Measurements from ENCODE around the gene HSD11B1L. TPM values are rescaled to one million over a fixed set of nuclear protein-coding genes. Genes with fewer than 3 reads are reported as not detected.
"Not testable (repeated sequence)": the region's sequence is repeated elsewhere in the genome, so short reads cannot be mapped to it uniquely, and the experiment has no call there.

HSD11B1L gene
- total RNA-seq, 1 donor from 2014 or later: 11.8 TPM

DNA sequence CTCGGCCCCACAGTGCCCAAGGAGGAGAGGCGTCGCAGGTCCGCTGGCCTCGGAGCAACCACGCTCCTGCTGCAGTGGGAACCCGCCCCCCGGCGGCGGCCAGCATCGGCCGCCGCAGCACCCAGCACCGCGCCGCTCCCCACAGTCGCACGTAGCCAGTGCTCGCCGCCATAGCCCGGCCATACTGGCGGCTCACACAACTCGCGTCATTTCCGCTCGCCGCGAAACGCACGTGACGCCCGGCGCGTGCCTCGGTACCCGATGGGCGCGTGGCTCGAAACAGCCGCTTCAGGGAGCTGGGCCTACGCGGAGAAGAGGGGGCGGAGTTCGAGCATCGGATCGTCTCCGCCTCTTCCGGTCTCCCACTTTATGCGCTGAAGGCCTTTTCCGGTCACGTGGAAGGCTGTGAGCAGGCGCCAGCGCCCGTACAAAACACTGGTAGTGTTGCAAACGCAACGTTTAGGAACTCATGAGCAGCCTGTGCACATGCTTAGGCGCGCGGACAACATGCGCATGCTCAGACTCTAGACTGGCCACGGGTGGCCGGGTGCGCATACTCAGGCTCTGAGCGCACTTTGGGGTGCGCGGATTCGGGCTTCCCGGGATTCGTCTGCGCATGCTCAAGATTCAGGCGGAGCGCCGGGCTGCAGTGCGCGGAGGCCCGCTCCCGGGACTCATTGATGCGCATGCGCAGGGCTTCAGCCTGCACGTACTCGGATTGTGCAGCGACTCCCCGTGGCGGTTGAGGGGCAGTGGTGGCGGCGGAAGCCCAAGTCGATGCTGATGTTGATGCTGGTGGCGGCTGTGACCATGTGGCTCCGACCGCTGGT lies 39.3 kb downstream of the HSD11B1L start, which contains the start of the genes CATSPERD and LONP1:
Gene CATSPERD, plus strand, starts transcription at position 677 of the 830 bp plus-strand sequence. Its CDS starts 101 bp downstream, at position 778.
Gene LONP1, minus strand, starts transcription at position 186 of the 830 bp plus-strand sequence. Its CDS starts 14 bp downstream, at position 172.
- peak; percentile 99 for DNase-seq (ENCODE audit: low spot score)
- peak within 1 kb of the TSS; percentile 95 for H3K4me3 Mint-ChIP-seq (ENCODE audit: unreplicated experiment)
- H3K27me3 Mint-ChIP-seq (ENCODE audit: unreplicated experiment): peaks cover 15% of the 10 kb centered on the region
- peak within 1 kb of the TSS; percentile 92 for H3K27ac Mint-ChIP-seq (ENCODE audit: unreplicated experiment)
- peaks cover 4% of the 10 kb centered on the region for H3K36me3 Mint-ChIP-seq (ENCODE audit: low read depth, unreplicated experiment)
- H3K4me1 Mint-ChIP-seq (ENCODE audit: unreplicated experiment): peaks cover 13% of the 10 kb centered on the region
- peak; percentile 74 for TF ChIP-seq CTCF (IDR thresholded peaks at IDR 0.05; ENCODE audit: unreplicated experiment)
- H3K9me3 Mint-ChIP-seq (ENCODE audit: unreplicated experiment): no peaks in the 10 kb centered on the region

DNA sequence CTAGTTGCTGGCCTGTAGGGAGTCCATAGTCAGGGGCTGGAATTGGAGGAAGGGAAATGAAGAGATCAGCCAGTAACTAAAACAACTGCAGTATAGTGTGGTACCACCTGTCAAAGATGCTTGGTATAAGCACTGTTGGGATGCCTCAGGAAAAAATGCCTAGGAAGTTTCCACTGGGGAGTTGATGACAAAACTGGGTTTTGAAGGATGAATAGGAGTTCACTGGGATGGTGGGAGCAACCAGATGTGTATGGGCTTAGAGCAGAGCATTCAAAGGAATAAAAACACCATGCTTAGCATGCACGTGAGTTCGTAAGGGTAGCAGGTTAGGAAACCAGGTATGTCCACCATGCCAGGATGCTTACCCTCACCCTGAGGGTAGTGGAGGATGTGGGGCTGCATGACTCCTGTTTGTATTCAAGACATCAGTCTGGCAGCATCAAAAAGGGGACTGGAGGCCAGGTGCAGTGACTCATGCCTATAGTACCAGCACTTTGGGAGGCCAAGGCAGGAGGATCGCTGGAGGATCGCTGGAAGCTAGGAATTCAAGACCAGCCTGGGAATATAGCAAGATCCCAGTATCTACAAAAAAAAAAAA lies 46.7 kb downstream of the HSD11B1L start:
- H3K36me3 Mint-ChIP-seq (ENCODE audit: low read depth, unreplicated experiment): no peaks in the 10 kb centered on the region
- TF ChIP-seq CTCF (IDR thresholded peaks at IDR 0.05; ENCODE audit: unreplicated experiment): no peak
- no peak overlapping the region for H3K4me3 Mint-ChIP-seq (ENCODE audit: unreplicated experiment)
- no peaks in the 10 kb centered on the region for H3K4me1 Mint-ChIP-seq (ENCODE audit: unreplicated experiment)
- H3K9me3 Mint-ChIP-seq (ENCODE audit: unreplicated experiment): no peaks in the 10 kb centered on the region
- no peak overlapping the region for H3K27ac Mint-ChIP-seq (ENCODE audit: unreplicated experiment)
- H3K27me3 Mint-ChIP-seq (ENCODE audit: unreplicated experiment): no peaks in the 10 kb centered on the region
- DNase-seq (ENCODE audit: low spot score): no peak

- not testable (repeated sequence) for H3K36me3 Mint-ChIP-seq (ENCODE audit: low read depth, unreplicated experiment); H3K27me3 Mint-ChIP-seq (ENCODE audit: unreplicated experiment); H3K9me3 Mint-ChIP-seq (ENCODE audit: unreplicated experiment); H3K4me1 Mint-ChIP-seq (ENCODE audit: unreplicated experiment); H3K27ac Mint-ChIP-seq (ENCODE audit: unreplicated experiment); DNase-seq (ENCODE audit: low spot score); H3K4me3 Mint-ChIP-seq (ENCODE audit: unreplicated experiment)
Observed at GRCh38 chr19:5733172-5733571, 52.3 kb downstream of the HSD11B1L start.

Other genes with a start within 250 kb of the HSD11B1L start
- not detected for gene ZNRF4, start 225.6 kb upstream of the HSD11B1L start, total RNA-seq (ENCODE audit: unreplicated experiment)
- gene TINCR, start 113.1 kb upstream of the HSD11B1L start, total RNA-seq (ENCODE audit: unreplicated experiment): 0.33 TPM
- 85.5 TPM for gene SAFB2, start 58.3 kb upstream of the HSD11B1L start, total RNA-seq (ENCODE audit: unreplicated experiment)
- 113 TPM for gene SAFB, start 57.9 kb upstream of the HSD11B1L start, total RNA-seq (ENCODE audit: unreplicated experiment)
- gene MICOS13, start 511 bp upstream of the HSD11B1L start, total RNA-seq (ENCODE audit: unreplicated experiment): 23.6 TPM
- 910 TPM for gene RPL36, start 9.3 kb downstream of the HSD11B1L start, total RNA-seq (ENCODE audit: unreplicated experiment)
- gene LONP1, start 39.1 kb downstream of the HSD11B1L start, total RNA-seq (ENCODE audit: unreplicated experiment): 64.4 TPM
- not detected for gene CATSPERD, start 39.6 kb downstream of the HSD11B1L start, total RNA-seq (ENCODE audit: unreplicated experiment)
- gene PRR22, start 103.7 kb downstream of the HSD11B1L start, total RNA-seq (ENCODE audit: unreplicated experiment): 2.2 TPM
- gene DUS3L, start 110.1 kb downstream of the HSD11B1L start, total RNA-seq (ENCODE audit: unreplicated experiment): 16.2 TPM
- gene NRTN, start 124.0 kb downstream of the HSD11B1L start, total RNA-seq (ENCODE audit: unreplicated experiment): 0.56 TPM
- gene FUT6, start 158.7 kb downstream of the HSD11B1L start, total RNA-seq (ENCODE audit: unreplicated experiment): 0.18 TPM
- gene FUT3, start 170.4 kb downstream of the HSD11B1L start, total RNA-seq (ENCODE audit: unreplicated experiment): 1.4 TPM
- gene FUT5, start 189.5 kb downstream of the HSD11B1L start, total RNA-seq (ENCODE audit: unreplicated experiment): not detected
- 211 TPM for gene NDUFA11, start 222.8 kb downstream of the HSD11B1L start, total RNA-seq (ENCODE audit: unreplicated experiment)
- gene VMAC, start 223.8 kb downstream of the HSD11B1L start, total RNA-seq (ENCODE audit: unreplicated experiment): 8.9 TPM
- 9.3 TPM for gene CAPS, start 233.2 kb downstream of the HSD11B1L start, total RNA-seq (ENCODE audit: unreplicated experiment)